Endothelial cell of umbilical vein (primary cell): ENCODE measurements around the gene KRT81. TPM values are rescaled to one million over a fixed set of nuclear protein-coding genes. Genes with fewer than 3 reads are reported as not detected.

Experiments used
- BruUV-seq: library from RNA; stranded (reverse); fragments of 400-500 nt; replicated peaks from 2 replicates; lab custom pipeline; 2021; lab: Mats Ljungman, UMichigan
- CTCF ChIA-PET: fragments of 300-600, 350-600 bp; sonication (Branson Sonifier 250); formaldehyde crosslinking; loops from one replicate; lab custom pipeline; 2021; ENCODE audit warnings: antibody characterized with exemption, inconsistent platforms; lab: Charles Lee
- POLR2A ChIA-PET: fragments of 300-600, 350-600 bp; sonication (Branson Sonifier 250); formaldehyde crosslinking; loops from one replicate; lab custom pipeline; 2021; ENCODE audit warnings: antibody characterized with exemption, inconsistent platforms; lab: Charles Lee
- DNase-seq: peaks from one replicate; pipeline ENCODE4 v3.0.0-alpha.2; 2011; ENCODE audit warnings: low read depth, low spot score
- FAIRE-seq: peaks from 2 replicates; lab custom pipeline; 2011; peaks lifted over from hg19 to GRCh38; lab: Jason Lieb, UNC
- H2AFZ ChIP-seq: 2 replicates; pipeline ENCODE4 v1.6.0; 2012; ENCODE audit warnings: low read depth, low read length, control low read depth, inconsistent platforms
- H3K27ac ChIP-seq: 2 replicates; pipeline ENCODE4 v1.5.1; 2011; ENCODE audit warnings: low read depth, mild to moderate bottlenecking, control low read depth, low read length, moderate library complexity; ENCODE audit not compliant: insufficient read depth
- H3K27me3 ChIP-seq, 2 experiments: 2 replicates each; pipeline versions ENCODE4 v1.6.0 to v1.6.1; 2011; ENCODE audit warnings: low read length in 2 of 2, mixed read lengths in 1 of 2; ENCODE audit not compliant: control insufficient read depth in 2 of 2, insufficient read depth in 2 of 2
- H3K36me3 ChIP-seq, 2 experiments: 2 replicates in 1 of 2; 3 replicates in 1 of 2; pipeline ENCODE4 v1.5.1; 2011; ENCODE audit warnings: low read length in 2 of 2, mild to moderate bottlenecking in 1 of 2, moderate library complexity in 1 of 2; ENCODE audit not compliant: control insufficient read depth in 2 of 2, insufficient read depth in 2 of 2; ENCODE audit errors: extremely low read depth in 1 of 2
- H3K4me1 ChIP-seq: 3 replicates; pipeline ENCODE4 v1.5.1; 2011; ENCODE audit warnings: mild to moderate bottlenecking, low read length; ENCODE audit not compliant: control insufficient read depth, insufficient read depth; ENCODE audit errors: extremely low read depth
- H3K4me2 ChIP-seq: 2 replicates; pipeline ENCODE4 v1.6.1; 2011; ENCODE audit warnings: low read length, control low read depth, mixed read lengths; ENCODE audit not compliant: insufficient read depth
- H3K4me3 ChIP-seq, 3 experiments: fragments of 200-600 bp in 1 of 3; sonication (generic), shearing (Covaris generic) in 1 of 3; replicated peaks in 1 of 3; 2 replicates each; pipeline ENCODE4 v1.5.1; 2011 to 2016; ENCODE audit warnings: control low read depth in 3 of 3, low read length in 3 of 3, mild to moderate bottlenecking in 2 of 3, inconsistent platforms in 1 of 3, low read depth in 1 of 3, moderate library complexity in 1 of 3; ENCODE audit not compliant: insufficient read depth in 1 of 3
- H3K79me2 ChIP-seq: 2 replicates; pipeline ENCODE4 v1.6.0; 2012; ENCODE audit warnings: low read length, inconsistent platforms; ENCODE audit not compliant: control insufficient read depth, insufficient read depth
- H3K9ac ChIP-seq: replicated peaks from 2 replicates; pipeline ENCODE3; 2011; ENCODE audit warnings: low read length, control low read depth; ENCODE audit not compliant: insufficient read depth; ENCODE audit errors: extremely low read depth
- H3K9me1 ChIP-seq: replicated peaks from 3 replicates; pipeline ENCODE4 v1.6.0; 2011; ENCODE audit warnings: mild to moderate bottlenecking, low read length; ENCODE audit not compliant: control insufficient read depth, insufficient read depth; ENCODE audit errors: extremely low read depth
- H3K9me3 ChIP-seq: replicated peaks from 2 replicates; pipeline ENCODE4 v1.5.1; 2012; ENCODE audit warnings: low read length, inconsistent platforms; ENCODE audit not compliant: control insufficient read depth, insufficient read depth
- H4K20me1 ChIP-seq: replicated peaks from 2 replicates; pipeline ENCODE3; 2011; ENCODE audit warnings: mild to moderate bottlenecking, low read length; ENCODE audit not compliant: control insufficient read depth, insufficient read depth; ENCODE audit errors: extremely low read depth
- EZH2 ChIP-seq: IDR thresholded peaks from 2 replicates; pipeline ENCODE4 v1.6.1; 2012; ENCODE audit warnings: borderline replicate concordance, low read depth, mild to moderate bottlenecking, moderate library complexity, low read length, inconsistent platforms; ENCODE audit not compliant: severe bottlenecking
- GATA2 ChIP-seq: IDR thresholded peaks from 2 replicates; pipeline ENCODE4 v1.7.0; 2011; ENCODE audit warnings: low read depth, mild to moderate bottlenecking, moderate library complexity, mixed read lengths, low read length; ENCODE audit not compliant: insufficient read length, insufficient read depth
- dilution Hi-C: fragments of 300-500 bp; cut with MboI; formaldehyde crosslinking; loops from one replicate; pipeline ENCODE4 v1.15.0; 2019; ENCODE audit warnings: low sequenced_read_pairs; ENCODE audit not compliant: extremely low pct_ligation_motif_present
- intact Hi-C: fragments of 100-400 bp; cut with micrococcal nuclease; formaldehyde crosslinking; loops from one replicate; pipeline ENCODE4 v1.10.0; 2022
- polyA plus RNA-seq, 4 experiments: library from polyadenylated mRNA; depleted of rRNA in 3 of 4; stranded (reverse) in 3 of 4; unstranded in 1 of 4; fragments of >200 nt; gene quantifications; 2 replicates each; pipeline versions ENCODE4 v1.2.1 to v1.2.3, GENCODE V29; 2011 to 2012; ENCODE audit warnings: missing spikeins in 1 of 4
- total RNA-seq: library from RNA; stranded (reverse); gene quantifications from 2 replicates; pipeline ENCODE4 v1.2.3, GENCODE V29; 2021
- TF ChIP-seq, protein P1 (sequence below): IDR thresholded peaks from 2 replicates; pipeline ENCODE4 v1.6.1; 2011; ENCODE audit not compliant: insufficient read depth, insufficient read length
- TF ChIP-seq, protein P2 (sequence below), 2 donors: IDR thresholded peaks; 1 replicate in 1 of 2; 2 replicates in 1 of 2; pipeline ENCODE4 v1.5.1; 2011; ENCODE audit warnings: low read length in 2 of 2, mild to moderate bottlenecking in 2 of 2, moderate library complexity in 2 of 2, control low read depth in 1 of 2, inconsistent platforms in 1 of 2, low read depth in 1 of 2; ENCODE audit not compliant: insufficient read depth in 1 of 2; ENCODE audit errors: extremely low read depth in 1 of 2

Gene KRT81
- total and polyA plus RNA-seq, 2 donors (not counting 3 experiments of a cell fraction or from before 2014, with no cell fraction given): not detected

DNA sequence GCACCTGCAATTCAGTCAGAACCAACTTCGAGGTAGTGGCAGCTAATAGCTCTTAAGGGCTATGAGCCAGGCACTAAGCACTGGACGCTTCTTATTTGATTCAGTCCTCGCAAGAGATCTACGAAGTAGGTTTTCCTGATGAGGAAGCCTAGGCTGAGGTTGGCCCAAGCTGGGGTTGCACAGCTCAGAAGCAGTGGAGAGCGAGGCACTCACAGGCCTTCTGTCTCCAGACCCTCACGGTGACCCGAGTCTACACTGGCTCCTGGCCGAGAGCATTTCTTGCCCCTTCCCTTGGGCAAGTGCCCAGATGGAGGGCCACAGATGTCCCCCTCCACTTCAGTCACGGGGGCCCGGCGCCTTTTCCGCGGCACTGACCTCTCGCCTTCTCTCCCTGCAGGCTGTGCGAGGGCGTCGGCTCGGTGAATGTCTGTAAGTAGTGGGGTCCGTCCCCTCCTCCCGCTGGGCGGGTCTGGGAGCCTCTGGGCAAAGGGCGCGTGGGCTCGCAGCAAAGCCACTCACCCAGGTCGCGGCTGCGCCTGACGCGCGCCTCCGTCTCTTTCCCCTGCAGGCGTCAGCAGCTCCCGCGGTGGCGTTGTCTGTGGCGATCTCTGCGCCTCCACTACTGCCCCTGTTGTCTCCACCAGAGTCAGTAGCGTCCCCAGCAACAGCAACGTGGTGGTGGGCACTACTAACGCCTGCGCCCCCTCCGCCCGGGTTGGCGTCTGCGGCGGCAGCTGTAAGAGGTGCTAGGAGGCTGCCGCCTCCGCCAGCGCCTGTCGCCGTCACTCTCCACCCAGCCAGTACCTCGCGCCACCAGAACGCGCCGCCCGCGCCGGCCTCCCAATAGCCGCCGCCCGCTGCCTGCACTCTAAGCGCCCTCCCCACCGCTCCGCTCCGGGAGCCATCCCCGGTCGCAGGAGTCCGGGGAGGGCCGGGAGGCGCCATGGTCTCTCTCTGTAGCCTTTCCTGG lies 16.8 kb upstream of the KRT81 start:
- no peaks in the 10 kb centered on the region for H3K4me1 ChIP-seq
- FAIRE-seq (no peak), DNase-seq (peak; percentile 13)
- H3K27ac ChIP-seq: no peak overlapping the region
- no peaks in the 10 kb centered on the region for H3K9me3 ChIP-seq
- no peak overlapping the region for H3K4me3 ChIP-seq
- CTCF ChIA-PET: interaction anchor here (0.8 to 2.3 kb wide), 16 partner anchors 8 to 572 kb away, joined by 3 to 14 read pairs (median 4); partner anchors contain the start of gene KRT83
- BruUV-seq: no TSS peak
- intact Hi-C loops (no loop called here), dilution Hi-C loops (no loop called here)
- H3K9me1 ChIP-seq: no peaks in the 10 kb centered on the region
- no peak overlapping the region for H3K9ac ChIP-seq
- peak overlapping the region; percentile 63 for H3K4me2 ChIP-seq
- TF ChIP-seq EZH2 (no peak), GATA2 (no peak)
- TF ChIP-seq, protein P1, sequence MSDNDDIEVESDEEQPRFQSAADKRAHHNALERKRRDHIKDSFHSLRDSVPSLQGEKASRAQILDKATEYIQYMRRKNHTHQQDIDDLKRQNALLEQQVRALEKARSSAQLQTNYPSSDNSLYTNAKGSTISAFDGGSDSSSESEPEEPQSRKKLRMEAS: no peak
- TF ChIP-seq, protein P2, sequence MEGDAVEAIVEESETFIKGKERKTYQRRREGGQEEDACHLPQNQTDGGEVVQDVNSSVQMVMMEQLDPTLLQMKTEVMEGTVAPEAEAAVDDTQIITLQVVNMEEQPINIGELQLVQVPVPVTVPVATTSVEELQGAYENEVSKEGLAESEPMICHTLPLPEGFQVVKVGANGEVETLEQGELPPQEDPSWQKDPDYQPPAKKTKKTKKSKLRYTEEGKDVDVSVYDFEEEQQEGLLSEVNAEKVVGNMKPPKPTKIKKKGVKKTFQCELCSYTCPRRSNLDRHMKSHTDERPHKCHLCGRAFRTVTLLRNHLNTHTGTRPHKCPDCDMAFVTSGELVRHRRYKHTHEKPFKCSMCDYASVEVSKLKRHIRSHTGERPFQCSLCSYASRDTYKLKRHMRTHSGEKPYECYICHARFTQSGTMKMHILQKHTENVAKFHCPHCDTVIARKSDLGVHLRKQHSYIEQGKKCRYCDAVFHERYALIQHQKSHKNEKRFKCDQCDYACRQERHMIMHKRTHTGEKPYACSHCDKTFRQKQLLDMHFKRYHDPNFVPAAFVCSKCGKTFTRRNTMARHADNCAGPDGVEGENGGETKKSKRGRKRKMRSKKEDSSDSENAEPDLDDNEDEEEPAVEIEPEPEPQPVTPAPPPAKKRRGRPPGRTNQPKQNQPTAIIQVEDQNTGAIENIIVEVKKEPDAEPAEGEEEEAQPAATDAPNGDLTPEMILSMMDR (IDR thresholded peaks at IDR 0.05; ENCODE audit: extremely low read depth in 1 of 2, insufficient read depth in 1 of 2, low read depth in 1 of 2, low read length in 2 of 2): peak in 1 of 2 donors; percentile 12
- peaks cover 59 to 62% of the 10 kb centered on the region in 2 experiments for H3K27me3 ChIP-seq
- POLR2A ChIA-PET: no interaction called here
- no peaks in the 10 kb centered on the region for H3K79me2 ChIP-seq
- H4K20me1 ChIP-seq: no peaks in the 10 kb centered on the region
- no peaks in the 10 kb centered on the region for H3K36me3 ChIP-seq
- H2AFZ ChIP-seq: peak overlapping the region; percentile 74
